K562 (cell line): ENCODE results near the gene ADAT3. TPM values are rescaled to one million over a fixed set of nuclear protein-coding genes. Genes with fewer than 3 reads are reported as not detected.
A peak's percentile ranks its signal among the peaks of the same experiment; 100 is the strongest.

Experiments
- CBFB ChIP-seq: sonication (generic); formaldehyde crosslinking; IDR thresholded peaks from 2 replicates; pipeline ENCODE4 v1.4.0; 2020; ENCODE audit warnings: mild to moderate bottlenecking, missing genetic modification reagents
- CHD2 ChIP-seq: IDR thresholded peaks from 2 replicates; pipeline ENCODE4 v1.6.1; 2011; ENCODE audit warnings: low read depth, low read length
- DNMT1 ChIP-seq: fragments of 450-650 bp; IDR thresholded peaks from 2 replicates; pipeline ENCODE4 v1.6.1; 2016; ENCODE audit warnings: antibody characterized with exemption, mild to moderate bottlenecking
- GABPB2 ChIP-seq: fragments of 250-450 bp; sonication (Bioruptor Pico); conservative IDR thresholded peaks from 2 replicates; pipeline ENCODE4 v1.5.1; 2021; ENCODE audit warnings: mild to moderate bottlenecking
- GATAD2B ChIP-seq: fragments of 450-650 bp; IDR thresholded peaks from 2 replicates; pipeline ENCODE4 v1.6.1; 2017; ENCODE audit warnings: mild to moderate bottlenecking, borderline replicate concordance
- HDGF ChIP-seq: fragments of 450-650 bp; IDR thresholded peaks from 2 replicates; pipeline ENCODE4 v1.6.1; 2016
- MCM7 ChIP-seq, 2 experiments: fragments of 450-650 bp; IDR thresholded peaks; 2 replicates each; pipeline ENCODE4 v1.6.1; 2016 to 2018
- NBN ChIP-seq: fragments of 450-650 bp; IDR thresholded peaks from 2 replicates; pipeline ENCODE4 v1.6.1; 2016; ENCODE audit warnings: low read depth, mild to moderate bottlenecking
- NEUROD1 ChIP-seq: fragments of 150-350 bp; IDR thresholded peaks from 2 replicates; pipeline ENCODE4 v1.6.1; 2014; ENCODE audit warnings: borderline replicate concordance, low read length, low read depth; ENCODE audit not compliant: partially characterized antibody
- ZNF124 ChIP-seq: sonication (generic); formaldehyde crosslinking; IDR thresholded peaks from 2 replicates; pipeline ENCODE4 v1.8.1; 2022; ENCODE audit warnings: missing genetic modification reagents
- ZNF217 ChIP-seq: sonication (generic); formaldehyde crosslinking; IDR thresholded peaks from 2 replicates; pipeline ENCODE4 v1.8.0; 2022; ENCODE audit warnings: mild to moderate bottlenecking, missing genetic modification reagents
- ZNF444 ChIP-seq: fragments of 250-450 bp; sonication (Bioruptor Pico); IDR thresholded peaks from 2 replicates; pipeline ENCODE4 v1.4.0; 2020; ENCODE audit warnings: mild to moderate bottlenecking, moderate library complexity
- polyA plus RNA-seq, 8 experiments: library from polyadenylated mRNA; depleted of rRNA in 4 of 8; stranded (reverse) in 5 of 8; unstranded in 3 of 8; fragments of >200 nt; fragmentation: Nextera tagmentation in 2 of 8; fragmentation: Illumina TruSeq in 1 of 8; extraction: Ambion mirVana in 2 of 8; extraction: Trizol in 1 of 8; gene quantifications; 2 replicates each; pipeline versions ENCODE4 v1.2.1 to v1.2.3, GENCODE V29; 2011 to 2014; ENCODE audit warnings: inconsistent platforms in 1 of 8, missing spikeins in 1 of 8
- total RNA-seq, 7 experiments: library from RNA; depleted of rRNA in 6 of 7; stranded (reverse); fragments of >200 nt in 6 of 7; fragmentation: Illumina TruSeq in 2 of 7; extraction: Trizol in 2 of 7; gene quantifications; 2 replicates each; pipeline versions ENCODE4 v1.2.1 to v1.2.3, GENCODE V29; 2011 to 2021; ENCODE audit warnings: low replicate concordance in 1 of 7
- TF ChIP-seq, protein P1 (sequence below): fragments of 450-650 bp; IDR thresholded peaks from 2 replicates; pipeline ENCODE4 v1.6.1; 2016; ENCODE audit warnings: borderline replicate concordance
- TF ChIP-seq, protein P2 (sequence below): IDR thresholded peaks from 3 replicates; pipeline ENCODE4 v1.6.1; 2011; ENCODE audit warnings: borderline replicate concordance, mild to moderate bottlenecking; ENCODE audit not compliant: insufficient read length, insufficient read depth
- TF ChIP-seq, protein P3 (sequence below): fragments of 250-450 bp; sonication (Bioruptor Pico); IDR thresholded peaks from 2 replicates; pipeline ENCODE4 v1.4.0; 2020; ENCODE audit warnings: mild to moderate bottlenecking, moderate library complexity
- TF ChIP-seq, protein P4 (sequence below): sonication (generic); formaldehyde crosslinking; IDR thresholded peaks from 2 replicates; pipeline ENCODE4 v1.9.0; 2022; ENCODE audit warnings: mild to moderate bottlenecking, missing genetic modification reagents
- TF ChIP-seq, protein P5 (sequence below): fragments of 250-450 bp; sonication (Bioruptor Pico); IDR thresholded peaks from 2 replicates; pipeline ENCODE4 v1.9.0; 2021; ENCODE audit warnings: mild to moderate bottlenecking, inconsistent platforms

The ADAT3 gene
- total and polyA plus RNA-seq, 9 of the 15 experiments (the other 6 are each of a cell fraction or from before 2014, with no cell fraction given): 0.67 to 15.6 (median 7.8) TPM; not detected in 4

DNA sequence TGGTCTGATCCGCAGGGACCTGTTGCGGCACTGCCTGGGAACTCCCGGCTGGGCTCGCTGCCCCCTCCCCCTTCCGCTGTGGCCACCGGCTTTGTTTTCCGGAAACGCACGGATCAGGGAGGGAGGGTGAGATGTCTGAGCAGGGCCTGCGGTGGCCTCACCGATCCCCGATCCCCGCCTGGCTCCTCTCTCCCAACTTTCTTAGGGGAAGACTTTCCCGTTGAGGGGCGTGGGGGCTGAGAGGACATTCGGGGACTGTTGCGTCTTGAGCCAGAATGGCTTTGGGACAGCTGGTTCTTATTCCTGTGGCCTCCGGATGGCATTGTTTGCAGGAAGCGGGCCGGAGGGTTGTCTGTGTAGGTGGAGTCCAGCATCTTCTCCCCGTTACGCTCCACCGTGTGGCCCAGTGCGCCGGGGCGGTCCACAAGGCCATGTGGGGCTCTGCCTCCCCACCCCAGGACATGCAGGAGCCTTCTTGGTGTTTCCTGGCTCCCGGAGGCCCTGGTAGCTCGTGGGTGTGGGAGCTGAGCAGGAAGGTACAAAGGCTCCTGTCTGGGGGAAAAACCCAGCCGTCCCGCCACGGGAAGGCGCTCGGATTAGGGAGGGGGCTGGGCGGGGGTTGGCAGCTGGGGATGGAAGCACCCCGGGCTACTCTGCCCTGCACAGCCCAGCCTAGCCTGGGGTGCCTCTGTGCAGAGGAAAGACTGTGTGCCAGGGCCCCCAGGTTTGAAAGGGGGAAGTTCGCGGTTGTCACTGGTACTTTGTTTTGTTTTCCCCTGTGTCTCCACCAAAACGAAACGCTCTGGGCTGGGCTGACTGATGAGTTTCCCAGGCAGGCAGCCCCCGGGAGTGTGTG is 37.1 kb downstream of the ADAT3 start (continued):
- TF ChIP-seq CBFB (CRISPR knock-in tag) (no peak), NBN (no peak), CHD2 (no peak), HDGF (0 out of 2 replicates have a peak, but pooled peaks have one; percentile 62), NEUROD1 (no peak), ZNF217 (no peak), ZNF444 (CRISPR knock-in tag) (peak; percentile 47; the same call in 1 of the 2 replicates), GATAD2B (no peak), MCM7 (IDR thresholded peaks at IDR 0.05) (no peak), ZNF124 (no peak), DNMT1 (no peak), GABPB2 (CRISPR knock-in tag) (no peak)
- TF ChIP-seq, protein P1, sequence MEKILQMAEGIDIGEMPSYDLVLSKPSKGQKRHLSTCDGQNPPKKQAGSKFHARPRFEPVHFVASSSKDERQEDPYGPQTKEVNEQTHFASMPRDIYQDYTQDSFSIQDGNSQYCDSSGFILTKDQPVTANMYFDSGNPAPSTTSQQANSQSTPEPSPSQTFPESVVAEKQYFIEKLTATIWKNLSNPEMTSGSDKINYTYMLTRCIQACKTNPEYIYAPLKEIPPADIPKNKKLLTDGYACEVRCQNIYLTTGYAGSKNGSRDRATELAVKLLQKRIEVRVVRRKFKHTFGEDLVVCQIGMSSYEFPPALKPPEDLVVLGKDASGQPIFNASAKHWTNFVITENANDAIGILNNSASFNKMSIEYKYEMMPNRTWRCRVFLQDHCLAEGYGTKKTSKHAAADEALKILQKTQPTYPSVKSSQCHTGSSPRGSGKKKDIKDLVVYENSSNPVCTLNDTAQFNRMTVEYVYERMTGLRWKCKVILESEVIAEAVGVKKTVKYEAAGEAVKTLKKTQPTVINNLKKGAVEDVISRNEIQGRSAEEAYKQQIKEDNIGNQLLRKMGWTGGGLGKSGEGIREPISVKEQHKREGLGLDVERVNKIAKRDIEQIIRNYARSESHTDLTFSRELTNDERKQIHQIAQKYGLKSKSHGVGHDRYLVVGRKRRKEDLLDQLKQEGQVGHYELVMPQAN: peak; percentile 84; the same call in 1 of the 2 replicates
- TF ChIP-seq, protein P2, sequence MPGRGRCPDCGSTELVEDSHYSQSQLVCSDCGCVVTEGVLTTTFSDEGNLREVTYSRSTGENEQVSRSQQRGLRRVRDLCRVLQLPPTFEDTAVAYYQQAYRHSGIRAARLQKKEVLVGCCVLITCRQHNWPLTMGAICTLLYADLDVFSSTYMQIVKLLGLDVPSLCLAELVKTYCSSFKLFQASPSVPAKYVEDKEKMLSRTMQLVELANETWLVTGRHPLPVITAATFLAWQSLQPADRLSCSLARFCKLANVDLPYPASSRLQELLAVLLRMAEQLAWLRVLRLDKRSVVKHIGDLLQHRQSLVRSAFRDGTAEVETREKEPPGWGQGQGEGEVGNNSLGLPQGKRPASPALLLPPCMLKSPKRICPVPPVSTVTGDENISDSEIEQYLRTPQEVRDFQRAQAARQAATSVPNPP: no peak
- TF ChIP-seq, protein P3, sequence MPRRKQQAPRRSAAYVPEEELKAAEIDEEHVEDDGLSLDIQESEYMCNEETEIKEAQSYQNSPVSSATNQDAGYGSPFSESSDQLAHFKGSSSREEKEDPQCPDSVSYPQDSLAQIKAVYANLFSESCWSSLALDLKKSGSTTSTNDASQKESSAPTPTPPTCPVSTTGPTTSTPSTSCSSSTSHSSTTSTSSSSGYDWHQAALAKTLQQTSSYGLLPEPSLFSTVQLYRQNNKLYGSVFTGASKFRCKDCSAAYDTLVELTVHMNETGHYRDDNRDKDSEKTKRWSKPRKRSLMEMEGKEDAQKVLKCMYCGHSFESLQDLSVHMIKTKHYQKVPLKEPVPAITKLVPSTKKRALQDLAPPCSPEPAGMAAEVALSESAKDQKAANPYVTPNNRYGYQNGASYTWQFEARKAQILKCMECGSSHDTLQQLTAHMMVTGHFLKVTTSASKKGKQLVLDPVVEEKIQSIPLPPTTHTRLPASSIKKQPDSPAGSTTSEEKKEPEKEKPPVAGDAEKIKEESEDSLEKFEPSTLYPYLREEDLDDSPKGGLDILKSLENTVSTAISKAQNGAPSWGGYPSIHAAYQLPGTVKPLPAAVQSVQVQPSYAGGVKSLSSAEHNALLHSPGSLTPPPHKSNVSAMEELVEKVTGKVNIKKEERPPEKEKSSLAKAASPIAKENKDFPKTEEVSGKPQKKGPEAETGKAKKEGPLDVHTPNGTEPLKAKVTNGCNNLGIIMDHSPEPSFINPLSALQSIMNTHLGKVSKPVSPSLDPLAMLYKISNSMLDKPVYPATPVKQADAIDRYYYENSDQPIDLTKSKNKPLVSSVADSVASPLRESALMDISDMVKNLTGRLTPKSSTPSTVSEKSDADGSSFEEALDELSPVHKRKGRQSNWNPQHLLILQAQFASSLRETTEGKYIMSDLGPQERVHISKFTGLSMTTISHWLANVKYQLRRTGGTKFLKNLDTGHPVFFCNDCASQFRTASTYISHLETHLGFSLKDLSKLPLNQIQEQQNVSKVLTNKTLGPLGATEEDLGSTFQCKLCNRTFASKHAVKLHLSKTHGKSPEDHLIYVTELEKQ (CRISPR knock-in tag): no peak
- TF ChIP-seq, protein P4, sequence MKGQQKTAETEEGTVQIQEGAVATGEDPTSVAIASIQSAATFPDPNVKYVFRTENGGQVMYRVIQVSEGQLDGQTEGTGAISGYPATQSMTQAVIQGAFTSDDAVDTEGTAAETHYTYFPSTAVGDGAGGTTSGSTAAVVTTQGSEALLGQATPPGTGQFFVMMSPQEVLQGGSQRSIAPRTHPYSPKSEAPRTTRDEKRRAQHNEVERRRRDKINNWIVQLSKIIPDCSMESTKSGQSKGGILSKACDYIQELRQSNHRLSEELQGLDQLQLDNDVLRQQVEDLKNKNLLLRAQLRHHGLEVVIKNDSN (CRISPR knock-in tag): peak; percentile 51
- TF ChIP-seq, protein P5, sequence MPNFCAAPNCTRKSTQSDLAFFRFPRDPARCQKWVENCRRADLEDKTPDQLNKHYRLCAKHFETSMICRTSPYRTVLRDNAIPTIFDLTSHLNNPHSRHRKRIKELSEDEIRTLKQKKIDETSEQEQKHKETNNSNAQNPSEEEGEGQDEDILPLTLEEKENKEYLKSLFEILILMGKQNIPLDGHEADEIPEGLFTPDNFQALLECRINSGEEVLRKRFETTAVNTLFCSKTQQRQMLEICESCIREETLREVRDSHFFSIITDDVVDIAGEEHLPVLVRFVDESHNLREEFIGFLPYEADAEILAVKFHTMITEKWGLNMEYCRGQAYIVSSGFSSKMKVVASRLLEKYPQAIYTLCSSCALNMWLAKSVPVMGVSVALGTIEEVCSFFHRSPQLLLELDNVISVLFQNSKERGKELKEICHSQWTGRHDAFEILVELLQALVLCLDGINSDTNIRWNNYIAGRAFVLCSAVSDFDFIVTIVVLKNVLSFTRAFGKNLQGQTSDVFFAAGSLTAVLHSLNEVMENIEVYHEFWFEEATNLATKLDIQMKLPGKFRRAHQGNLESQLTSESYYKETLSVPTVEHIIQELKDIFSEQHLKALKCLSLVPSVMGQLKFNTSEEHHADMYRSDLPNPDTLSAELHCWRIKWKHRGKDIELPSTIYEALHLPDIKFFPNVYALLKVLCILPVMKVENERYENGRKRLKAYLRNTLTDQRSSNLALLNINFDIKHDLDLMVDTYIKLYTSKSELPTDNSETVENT (CRISPR knock-in tag): no peak
